Right lobe of liver (tissue), 6 donors: ENCODE measurements around the gene AMZ1. TPM values are rescaled to one million over a fixed set of nuclear protein-coding genes. Genes with fewer than 3 reads are reported as not detected.
"Not testable (repeated sequence)": the region's sequence is repeated elsewhere in the genome, so short reads cannot be mapped to it uniquely, and the experiment has no call there.

Experiments used
- ATAC-seq, 4 donors: fragments of 200-7000 bp; cut with Tn5 transposase; one replicate each; pipeline ENCODE4 v1.9.1; 2020; ENCODE audit warnings: mild to moderate bottlenecking in 4 of 4, moderate library complexity in 4 of 4
- DNase-seq, 3 donors: peaks; one replicate each; pipeline ENCODE4 v3.0.0-alpha.2; 2020
- H3K27ac ChIP-seq, 3 donors: fragments of 200-600 bp; one replicate each; pipeline ENCODE4 v1.8.0; 2022
- H3K27me3 ChIP-seq, 2 donors: fragments of 200-600 bp; one replicate each; pipeline ENCODE4 v1.8.0; 2022
- H3K36me3 ChIP-seq, 4 donors: fragments of 200-600 bp; sonication (generic) in 1 of 4; one replicate each; pipeline versions ENCODE4 v1.5.1 to v1.8.0; 2017 to 2022; ENCODE audit warnings: control low read depth in 1 of 4
- H3K4me1 ChIP-seq, 4 donors: fragments of 200-600 bp; sonication (generic) in 1 of 4; one replicate each; pipeline versions ENCODE4 v1.5.1 to v1.8.0; 2017 to 2022; ENCODE audit warnings: control low read depth in 1 of 4
- H3K4me3 ChIP-seq, 3 donors: fragments of 200-600 bp; one replicate each; pipeline ENCODE4 v1.8.0; 2022
- H3K9me3 ChIP-seq, 4 donors: fragments of 200-600 bp; sonication (generic) in 1 of 4; one replicate each; pipeline versions ENCODE4 v1.5.1 to v1.8.0; 2017 to 2022; ENCODE audit warnings: control low read depth in 1 of 4
- CTCF ChIP-seq, 4 donors: fragments of 200-600 bp in 3 of 4; fragments of 450-650 bp in 1 of 4; IDR thresholded peaks; one replicate each; pipeline versions ENCODE4 v1.5.1 to v1.8.0; 2016 to 2022; ENCODE audit warnings: antibody characterized with exemption in 4 of 4, mild to moderate bottlenecking in 2 of 4
- POLR2A ChIP-seq: fragments of 450-650 bp; IDR thresholded peaks from one replicate; pipeline ENCODE4 v1.6.1; 2017; ENCODE audit warnings: antibody characterized with exemption, mild to moderate bottlenecking
- WGBS: methylation state at CpG from one replicate; pipeline ENCODE4 v1.1.6; 2018; ENCODE audit warnings: low coverage, low lambda C conversion rate; ENCODE audit not compliant: insufficient coverage; ENCODE audit errors: missing lambda C conversion rate; 5-methylcytosine and 5-hydroxymethylcytosine counted together
- intact Hi-C, 2 donors: fragments of 100-400 bp; cut with DNase I; formaldehyde crosslinking; loops; one replicate each; pipeline versions ENCODE4 v1.11.2 to v1.14.1; 2022
- total RNA-seq, 6 experiments: library from RNA; depleted of rRNA in 2 of 6; stranded (reverse); fragments of >200 nt in 2 of 6; fragmentation: NEBNext Ultra II Directional in 3 of 6; extraction: Animal tissue kit (Norgen Biotek cat#: 25700) in 3 of 6; gene quantifications; one replicate each; pipeline versions ENCODE4 v1.1.0 to v1.2.4, GENCODE V29; 2016 to 2023
- donor health status: DM: no; HTN: yes; CAD: no.
- donor health status: DM: no; HTN: no; CAD: no.
- donor health status: DM: no; HTN: no; CAD: no.
- donor health status: DM: no; HTN: yes; CAD: no.
- donor health status: DM: no; HTN: yes; CAD: no.

AMZ1 gene
- total RNA-seq, 6 experiments from 2014 or later = 0.42 to 5.8 (median 1.4) TPM; not detected in 1

- DNase-seq = peak in 1 of 3 donors; percentile 48
- Histone ChIP-seq H3K4me3 (no peak overlapping the region), H3K27me3 (no peaks in the 10 kb centered on the region), H3K4me1 (no peaks in the 10 kb centered on the region), H3K27ac (peak overlapping the region in 1 of 3 donors; percentile 51), H3K9me3 (no peaks in the 10 kb centered on the region), H3K36me3 (no peaks in the 10 kb centered on the region)
- peak; percentile 51 to 66 (median 58) for ATAC-seq
- WGBS = 41% methylated on average over 6 of the region's 33 CpGs
- TF ChIP-seq POLR2A (no peak), CTCF (IDR thresholded peaks at IDR 0.05) (no peak)
- intact Hi-C loops = no loop called here
These were observed 47.0 kb downstream of the AMZ1 start for GRCh38 chr7:2734751-2735571.

GRCh38 chr7:2735744-2736143, 47.7 kb downstream of the AMZ1 start:
- no peaks in the 10 kb centered on the region for H3K4me1 ChIP-seq
- ATAC-seq (no peak), DNase-seq (peak in 1 of 3 donors; percentile 18)
- no peaks in the 10 kb centered on the region for H3K36me3 ChIP-seq
- H3K27me3 ChIP-seq = no peaks in the 10 kb centered on the region
- H3K4me3 ChIP-seq = no peak overlapping the region
- H3K27ac ChIP-seq = no peak overlapping the region
- TF ChIP-seq POLR2A (no peak), CTCF (IDR thresholded peaks at IDR 0.05) (no peak)
- intact Hi-C loops = no loop called here
- no peaks in the 10 kb centered on the region for H3K9me3 ChIP-seq
- 81% methylated on average over 11 of the region's 13 CpGs for WGBS

GRCh38 chr7:2736411-2736914, 48.5 kb downstream of the AMZ1 start:
- no peak overlapping the region for H3K27ac ChIP-seq
- WGBS = 80% methylated on average over 2 of the region's 17 CpGs
- no peak for TF ChIP-seq CTCF (IDR thresholded peaks at IDR 0.05)
- TF ChIP-seq POLR2A = no peak
- H3K4me1 ChIP-seq = no peaks in the 10 kb centered on the region
- ATAC-seq (no peak), DNase-seq (peak in 1 of 3 donors; percentile 31)
- no peaks in the 10 kb centered on the region for H3K9me3 ChIP-seq
- intact Hi-C loops = no loop called here
- no peaks in the 10 kb centered on the region for H3K36me3 ChIP-seq
- no peaks in the 10 kb centered on the region for H3K27me3 ChIP-seq
- no peak overlapping the region for H3K4me3 ChIP-seq

- intact Hi-C loops, H3K27me3 ChIP-seq, H3K9me3 ChIP-seq, DNase-seq, H3K36me3 ChIP-seq, H3K4me3 ChIP-seq, H3K4me1 ChIP-seq, ATAC-seq, H3K27ac ChIP-seq: not testable (repeated sequence)
- 78% methylated on average over 5 of the region's 15 CpGs for WGBS
These were observed 49.2 kb downstream of the AMZ1 start for GRCh38 chr7:2737005-2737743.
